ENCODE measurements around the gene EIF5A. TPM values are rescaled to one million over a fixed set of nuclear protein-coding genes. Genes with fewer than 3 reads are reported as not detected.

The EIF5A gene
- total and polyA plus RNA-seq, 2 of the 8 experiments (the other 6 are each of a cell fraction or from before 2014, with no cell fraction given): 717 to 1,172 TPM

- no peak overlapping the region for H2BK12ac ChIP-seq (ENCODE audit: low read depth, low read length)
- no peak overlapping the region for H4K91ac ChIP-seq (replicated peaks; ENCODE audit: insufficient read length, low read length)
- H2AFZ ChIP-seq (ENCODE audit: low read length): no peak overlapping the region
- H3K9ac ChIP-seq (replicated peaks in 1 of 4; ENCODE audit: extremely low read depth in 1 of 4, low read depth in 3 of 4, low read length in 3 of 4): no peak overlapping the region
- no peak for FAIRE-seq
- ChIA-PET POLR2A (ENCODE audit: partially characterized antibody) (interaction anchor here (1.0 to 6.7 kb wide), 8 partner anchors 8 to 48 kb away, joined by 3 to 94 read pairs (median 19); partner anchors contain the start of genes CLDN7, CTDNEP1, ELP5 and GABARAP), CTCF (ENCODE audit: partially characterized antibody) (interaction anchor here (1.2 to 5.7 kb wide), 3 partner anchors 8 to 66 kb away, joined by 3 to 46 read pairs (median 5); partner anchors contain the start of gene SLC2A4)
- no peak overlapping the region for H3K4me3 ChIP-seq (ENCODE audit: extremely low read depth in 1 of 4, insufficient read depth in 2 of 4, low read depth in 3 of 4, low read length in 4 of 4)
- no peak overlapping the region for H3K56ac ChIP-seq (replicated peaks; ENCODE audit: insufficient read length, low read depth, low read length)
- peaks cover 0 to 9% of the 10 kb centered on the region in 2 experiments for H4K20me1 ChIP-seq (replicated peaks in 1 of 2; ENCODE audit: control insufficient read depth in 1 of 2, insufficient read depth in 2 of 2, low read length in 2 of 2)
- no peak overlapping the region for H4K5ac ChIP-seq (ENCODE audit: insufficient read length, low read depth, low read length)
- no peak overlapping the region for H2BK15ac ChIP-seq (ENCODE audit: low read length)
- peaks cover 2% of the 10 kb centered on the region; the same call in 1 of the 2 replicates for H3K79me1 ChIP-seq (ENCODE audit: low read depth, low read length)
- H3K27ac ChIP-seq (ENCODE audit: low read depth, low read length): no peak overlapping the region
- H2BK20ac ChIP-seq (ENCODE audit: low read length): no peak overlapping the region
- H3K9me3 ChIP-seq (ENCODE audit: insufficient read depth in 2 of 2, low read depth in 1 of 2, low read length in 1 of 2): no peaks in the 10 kb centered on the region
- 93% methylated on average over 16 of the region's 19 CpGs; no CpG with 5 or more reads in 1 of the 2 experiments for WGBS, 2 experiments (ENCODE audit: extremely low coverage in 1 of 2, insufficient coverage in 1 of 2, insufficient read length in 1 of 2, insufficient replicate concordance in 2 of 2, low coverage in 1 of 2, low lambda C conversion rate in 2 of 2, missing lambda C conversion rate in 1 of 2)
- no peak overlapping the region for H3K23ac ChIP-seq (ENCODE audit: insufficient read length)
- peaks cover 0 to 6% (median 1%) of the 10 kb centered on the region in 4 experiments; a peak in 2 of 8 replicates for H3K36me3 ChIP-seq (ENCODE audit: control insufficient read depth in 2 of 4, insufficient read depth in 4 of 4, low read length in 3 of 4)
- H4K8ac ChIP-seq (ENCODE audit: extremely low read depth, insufficient read depth, low read length): no peak overlapping the region
- peaks cover 0 to 11% (median 7%) of the 10 kb centered on the region in 4 experiments; a peak in 6 of 7 replicates for H3K4me1 ChIP-seq (replicated peaks in 1 of 4; ENCODE audit: control insufficient read depth in 3 of 4, insufficient read depth in 4 of 4, low read length in 3 of 4)
- no peak overlapping the region for H2AK5ac ChIP-seq (ENCODE audit: low read depth, low read length)
- DNase-seq (ENCODE audit: low read depth in 1 of 2, low spot score in 2 of 2): no peak
- no peak overlapping the region for H2BK5ac ChIP-seq (ENCODE audit: low read depth, low read length)
- no peak overlapping the region for H3K14ac ChIP-seq (ENCODE audit: insufficient read length)
- no peak overlapping the region for H3K4me2 ChIP-seq (ENCODE audit: insufficient read depth in 1 of 2, low read depth in 2 of 2, low read length in 2 of 2)
- no peak overlapping the region for H3K18ac ChIP-seq (ENCODE audit: extremely low read depth, low read length)
- H3K79me2 ChIP-seq (ENCODE audit: control insufficient read depth in 1 of 2, insufficient read depth in 2 of 2, low read length in 2 of 2): no peaks in the 10 kb centered on the region
- no peak overlapping the region for H2BK120ac ChIP-seq (replicated peaks; ENCODE audit: low read depth, low read length)
- H3K4ac ChIP-seq (replicated peaks; ENCODE audit: insufficient read length, low read depth, low read length): no peak overlapping the region
- H3K23me2 ChIP-seq (ENCODE audit: low read depth, low read length): peaks cover 2% of the 10 kb centered on the region; the same call in 1 of the 2 replicates
- H3K27me3 ChIP-seq (replicated peaks in 1 of 4; ENCODE audit: control insufficient read depth in 3 of 4, extremely low read depth in 1 of 4, insufficient read depth in 3 of 4, low read length in 3 of 4): no peaks in the 10 kb centered on the region; a peak in 2 of 7 replicates
- TF ChIP-seq FOSL1 (IDR thresholded peaks at IDR 0.05; ENCODE audit: insufficient read depth, low read depth, low read length) (no peak), POLR2A (IDR thresholded peaks at IDR 0.05; ENCODE audit: control extremely low read depth in 1 of 2, low read depth in 2 of 2, low read length in 2 of 2) (no peak), SRF (IDR thresholded peaks at IDR 0.05; ENCODE audit: low read depth, low read length) (no peak), GTF2F1 (IDR thresholded peaks at IDR 0.05; ENCODE audit: borderline replicate concordance, low read depth, low read length) (no peak), CBX5 (IDR thresholded peaks at IDR 0.05; ENCODE audit: low read depth, low read length) (no peak)
These were observed 17.3 kb upstream of the EIF5A start for GRCh38 chr17:7290166-7290565.

Data from H1 (cell line).